Prostate gland (tissue), 2 donors: ENCODE measurements around the gene KAZN. TPM values are rescaled to one million over a fixed set of nuclear protein-coding genes. Genes with fewer than 3 reads are reported as not detected.

Source experiments
- DNase-seq: peaks from one replicate; pipeline ENCODE4 v3.0.0-alpha.2; 2019; ENCODE audit warnings: low spot score
- H3K27ac ChIP-seq, 2 donors: fragments of 200-600 bp; sonication (generic); 2 replicates each; pipeline ENCODE4 v1.5.1; 2017 to 2019
- H3K27me3 ChIP-seq: fragments of 200-600 bp; sonication (generic); replicated peaks from 2 replicates; pipeline ENCODE4 v1.5.1; 2019; ENCODE audit not compliant: insufficient read depth
- H3K36me3 ChIP-seq, 2 donors: fragments of 200-600 bp; sonication (generic); 1 replicate in 1 of 2; 2 replicates in 1 of 2; pipeline versions ENCODE4 v1.5.1 to v1.8.1; 2017 to 2019
- H3K4me1 ChIP-seq: fragments of 200-600 bp; sonication (generic); replicated peaks from 2 replicates; pipeline ENCODE4 v1.5.1; 2019
- H3K4me3 ChIP-seq, 2 donors: fragments of 200-600 bp; sonication (generic); 2 replicates each; pipeline ENCODE4 v1.5.1; 2017 to 2019
- H3K9me3 ChIP-seq: fragments of 200-600 bp; sonication (generic); 2 replicates; pipeline ENCODE4 v1.5.1; 2017
- POLR2A ChIP-seq: fragments of 450-650 bp; IDR thresholded peaks from one replicate; pipeline ENCODE4 v1.6.1; 2016; ENCODE audit warnings: antibody characterized with exemption, mild to moderate bottlenecking
- POLR2AphosphoS5 ChIP-seq: sonication (generic); formaldehyde crosslinking; IDR thresholded peaks from one replicate; pipeline ENCODE4 v1.6.1; 2017; ENCODE audit warnings: antibody characterized with exemption
- WGBS: methylation state at CpG from one replicate; pipeline ENCODE4 v1.1.5; 2018; 5-methylcytosine and 5-hydroxymethylcytosine counted together
- intact Hi-C: fragments of 100-400 bp; cut with DNase I; formaldehyde crosslinking; loops from one replicate; pipeline ENCODE4 v1.14.2; 2022
- total RNA-seq, 2 donors: library from RNA; depleted of rRNA; stranded (reverse); fragments of >200 nt; gene quantifications; one replicate each; pipeline ENCODE4 v1.1.0, GENCODE V29; 2016
- TF ChIP-seq, protein P1 (sequence below), 4 experiments: fragments of 200-600 bp in 2 of 4; fragments of 450-650 bp in 2 of 4; sonication (generic) in 2 of 4; IDR thresholded peaks; 1 replicate in 3 of 4; 2 replicates in 1 of 4; pipeline ENCODE4 v1.5.1; 2016 to 2019; ENCODE audit warnings: antibody characterized with exemption in 4 of 4, mild to moderate bottlenecking in 2 of 4, moderate library complexity in 2 of 4

The KAZN gene
- total RNA-seq, 2 donors from 2014 or later, result 8.3 to 12.7 TPM

DNA sequence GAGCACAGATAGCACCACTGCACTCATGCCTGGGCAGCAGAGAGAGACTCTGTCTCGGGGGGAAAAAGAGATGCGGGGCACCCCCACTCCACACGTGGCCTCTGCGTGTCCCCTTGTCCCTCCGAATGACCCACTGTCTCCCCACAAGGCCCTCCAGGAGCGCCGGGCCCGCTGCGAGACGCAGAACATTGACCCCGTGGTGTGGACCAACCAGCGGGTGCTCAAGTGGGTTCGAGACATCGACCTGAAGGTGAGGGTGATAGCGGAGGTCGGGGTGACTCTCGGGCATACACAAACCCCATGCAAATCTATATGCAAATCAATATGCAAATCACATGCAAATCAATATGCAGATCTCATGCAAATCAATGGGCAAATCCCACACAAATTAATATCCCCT lies 504.7 kb downstream of the KAZN start:
- TF ChIP-seq POLR2A (no peak), POLR2AphosphoS5 (no peak)
- TF ChIP-seq, protein P1, sequence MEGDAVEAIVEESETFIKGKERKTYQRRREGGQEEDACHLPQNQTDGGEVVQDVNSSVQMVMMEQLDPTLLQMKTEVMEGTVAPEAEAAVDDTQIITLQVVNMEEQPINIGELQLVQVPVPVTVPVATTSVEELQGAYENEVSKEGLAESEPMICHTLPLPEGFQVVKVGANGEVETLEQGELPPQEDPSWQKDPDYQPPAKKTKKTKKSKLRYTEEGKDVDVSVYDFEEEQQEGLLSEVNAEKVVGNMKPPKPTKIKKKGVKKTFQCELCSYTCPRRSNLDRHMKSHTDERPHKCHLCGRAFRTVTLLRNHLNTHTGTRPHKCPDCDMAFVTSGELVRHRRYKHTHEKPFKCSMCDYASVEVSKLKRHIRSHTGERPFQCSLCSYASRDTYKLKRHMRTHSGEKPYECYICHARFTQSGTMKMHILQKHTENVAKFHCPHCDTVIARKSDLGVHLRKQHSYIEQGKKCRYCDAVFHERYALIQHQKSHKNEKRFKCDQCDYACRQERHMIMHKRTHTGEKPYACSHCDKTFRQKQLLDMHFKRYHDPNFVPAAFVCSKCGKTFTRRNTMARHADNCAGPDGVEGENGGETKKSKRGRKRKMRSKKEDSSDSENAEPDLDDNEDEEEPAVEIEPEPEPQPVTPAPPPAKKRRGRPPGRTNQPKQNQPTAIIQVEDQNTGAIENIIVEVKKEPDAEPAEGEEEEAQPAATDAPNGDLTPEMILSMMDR (IDR thresholded peaks at IDR 0.05), result no peak
- Histone ChIP-seq H3K27ac (no peak overlapping the region), H3K9me3 (no peaks in the 10 kb centered on the region), H3K27me3 (no peaks in the 10 kb centered on the region), H3K4me3 (no peak overlapping the region), H3K4me1 (no peaks in the 10 kb centered on the region), H3K36me3 (no peaks in the 10 kb centered on the region)
- no peak for DNase-seq
- intact Hi-C loops, result loop anchor here (5.0 kb wide), 1 partner anchor 1136 kb away; no protein-coding TSS in a partner anchor
- 97% methylated on average over 17 of the region's 17 CpGs for WGBS

DNA sequence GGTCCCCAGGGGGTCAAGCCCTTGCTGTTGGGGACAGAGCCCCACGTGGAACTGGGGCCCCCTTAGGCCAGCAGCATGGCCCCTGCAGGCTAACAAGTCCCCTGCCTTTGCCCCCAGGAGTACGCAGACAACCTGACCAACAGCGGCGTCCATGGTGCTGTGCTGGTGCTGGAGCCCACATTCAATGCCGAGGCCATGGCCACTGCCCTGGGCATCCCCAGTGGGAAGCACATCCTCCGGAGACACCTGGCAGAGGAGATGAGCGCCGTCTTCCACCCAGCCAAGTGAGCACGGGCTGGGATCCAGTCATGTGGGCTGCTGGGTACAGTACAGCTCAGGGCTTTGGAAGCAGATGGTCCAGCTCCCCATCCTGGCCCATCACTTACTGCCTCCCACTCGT lies 505.4 kb downstream of the KAZN start:
- TF ChIP-seq, protein P1 (IDR thresholded peaks at IDR 0.05), result no peak
- no peak for TF ChIP-seq POLR2AphosphoS5
- TF ChIP-seq POLR2A, result no peak
- H3K9me3 ChIP-seq, result no peaks in the 10 kb centered on the region
- 89% methylated on average over 6 of the region's 10 CpGs for WGBS
- no peak overlapping the region for H3K27ac ChIP-seq
- no peak for DNase-seq
- H3K36me3 ChIP-seq, result no peaks in the 10 kb centered on the region
- no peaks in the 10 kb centered on the region for H3K4me1 ChIP-seq
- no peak overlapping the region for H3K4me3 ChIP-seq
- H3K27me3 ChIP-seq, result no peaks in the 10 kb centered on the region
- intact Hi-C loops, result loop anchor here (5.0 kb wide), 1 partner anchor 1137 kb away; no protein-coding TSS in a partner anchor

DNA sequence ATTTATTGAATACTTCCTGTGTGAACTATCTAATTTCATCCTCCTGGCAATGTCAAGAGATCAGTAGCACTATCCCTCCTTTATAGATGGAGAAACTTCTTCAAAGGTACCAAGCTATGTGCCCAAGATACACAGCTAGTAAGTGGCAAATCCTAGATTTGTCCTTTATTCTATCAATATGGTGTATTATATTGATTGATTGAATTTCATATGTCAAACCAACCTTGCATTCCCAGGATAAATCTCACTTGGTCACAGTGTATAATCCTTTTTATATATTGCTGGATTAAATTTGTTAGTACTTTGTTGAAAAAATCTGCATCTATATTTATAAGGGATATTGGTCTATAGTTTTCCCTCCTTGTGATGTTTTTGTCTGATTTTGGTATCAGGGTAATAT lies 506.3 kb downstream of the KAZN start:
- TF ChIP-seq POLR2AphosphoS5 (no peak), POLR2A (no peak)
- TF ChIP-seq, protein P1 (IDR thresholded peaks at IDR 0.05), result no peak
- Histone ChIP-seq H3K4me3 (no peak overlapping the region), H3K9me3 (no peaks in the 10 kb centered on the region), H3K4me1 (no peaks in the 10 kb centered on the region), H3K36me3 (no peaks in the 10 kb centered on the region), H3K27me3 (no peaks in the 10 kb centered on the region), H3K27ac (no peak overlapping the region)
- no peak for DNase-seq
- intact Hi-C loops, result loop anchor here (5.0 kb wide), 1 partner anchor 1137 kb away; no protein-coding TSS in a partner anchor

DNA sequence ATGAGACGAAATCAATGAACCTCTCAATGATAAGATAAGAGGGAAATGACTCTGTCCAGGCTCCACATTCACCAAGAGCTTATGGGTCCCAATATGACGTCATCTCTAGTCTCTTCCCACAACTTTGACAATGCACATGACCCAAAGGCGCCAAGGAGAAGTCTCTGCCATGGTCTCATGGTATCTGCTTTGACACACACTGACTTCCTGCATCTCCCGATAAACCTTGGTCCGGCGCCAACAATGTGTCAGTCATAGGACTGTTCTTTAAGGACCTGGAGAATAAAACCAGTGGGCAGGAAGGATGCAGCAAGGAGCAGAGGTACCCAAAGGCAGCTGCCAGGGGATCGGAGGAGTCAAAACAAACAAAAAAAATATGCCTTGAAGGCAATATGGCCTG lies 508.1 kb downstream of the KAZN start:
- Histone ChIP-seq H3K27me3 (no peaks in the 10 kb centered on the region), H3K36me3 (no peaks in the 10 kb centered on the region), H3K27ac (no peak overlapping the region), H3K4me1 (no peaks in the 10 kb centered on the region), H3K4me3 (no peak overlapping the region), H3K9me3 (no peaks in the 10 kb centered on the region)
- intact Hi-C loops, result no loop called here
- no peak for DNase-seq
- WGBS, result 45% methylated on average over 7 of the region's 7 CpGs
- no peak for TF ChIP-seq POLR2A
- TF ChIP-seq, protein P1 (IDR thresholded peaks at IDR 0.05), result no peak
- TF ChIP-seq POLR2AphosphoS5, result no peak

DNA sequence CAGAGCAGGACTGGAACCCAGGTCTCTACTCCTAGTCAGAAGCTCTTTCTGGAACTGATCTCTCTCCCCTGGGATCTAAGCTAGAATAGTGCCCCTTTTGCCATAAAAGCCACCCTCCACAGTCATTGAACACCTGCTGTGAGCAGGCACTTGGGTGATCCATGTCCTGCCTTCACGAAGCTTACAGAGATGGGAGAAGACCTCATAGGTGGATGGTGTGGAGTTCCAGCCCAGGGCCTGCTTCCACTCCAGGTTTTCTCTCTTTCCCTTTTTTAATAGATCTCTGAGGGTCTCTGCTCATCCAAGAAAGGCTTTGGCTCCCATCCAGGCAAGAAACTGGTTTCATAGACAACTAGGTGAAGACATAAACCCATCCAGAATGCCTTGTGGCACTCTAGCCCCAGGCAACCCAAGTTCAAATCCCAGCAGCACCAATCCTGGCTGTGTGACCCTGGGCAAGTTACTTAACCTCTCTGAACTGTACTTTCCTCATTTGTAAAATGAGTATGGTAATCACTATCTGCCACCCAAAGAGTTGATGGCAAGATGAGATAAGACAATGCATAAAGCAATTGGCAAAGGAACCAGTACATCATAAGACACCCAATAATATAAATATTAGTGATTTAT lies 508.7 kb downstream of the KAZN start:
- WGBS, result 92% methylated on average over 1 of the region's 1 CpG
- Histone ChIP-seq H3K4me1 (no peaks in the 10 kb centered on the region), H3K27me3 (no peaks in the 10 kb centered on the region), H3K36me3 (no peaks in the 10 kb centered on the region), H3K27ac (no peak overlapping the region), H3K4me3 (no peak overlapping the region), H3K9me3 (no peaks in the 10 kb centered on the region)
- TF ChIP-seq POLR2AphosphoS5, result no peak
- TF ChIP-seq POLR2A, result no peak
- TF ChIP-seq, protein P1 (IDR thresholded peaks at IDR 0.05), result no peak
- DNase-seq, result no peak
- intact Hi-C loops, result no loop called here
